Measurements from ENCODE around the gene TMC1.

The TMC1 gene

GRCh38 chr9:72579880-72580550 lies 58.6 kb downstream of the TMC1 start:
- H3F3A ChIP-seq (ENCODE audit: insufficient read depth, low read length): no peaks in the 10 kb centered on the region
- no peaks in the 10 kb centered on the region for H3K27me3 ChIP-seq (ENCODE audit: insufficient read depth, low read length)
- H3K9ac ChIP-seq (ENCODE audit: low read length): no peak overlapping the region
- H3K4me2 ChIP-seq (ENCODE audit: low read length): no peak overlapping the region
- H3K9me3 ChIP-seq (ENCODE audit: low read length): no peaks in the 10 kb centered on the region
- no peaks in the 10 kb centered on the region for H3K9me2 ChIP-seq (ENCODE audit: low read depth, low read length)
- H2AFZ ChIP-seq (ENCODE audit: low read length): no peak overlapping the region
- TF ChIP-seq CTCF (IDR thresholded peaks at IDR 0.05; ENCODE audit: low read length) (no peak), EZH2 (IDR thresholded peaks at IDR 0.05; ENCODE audit: borderline replicate concordance, low read length) (no peak)
- no peaks in the 10 kb centered on the region for H3K79me2 ChIP-seq (ENCODE audit: insufficient read depth, low read length)
- no peak overlapping the region for H3K27ac ChIP-seq (ENCODE audit: low read depth, low read length, poor library complexity, severe bottlenecking)
- H3K4me1 ChIP-seq (ENCODE audit: insufficient read depth, low read length, severe bottlenecking): no peaks in the 10 kb centered on the region
- no peaks in the 10 kb centered on the region for H3K36me3 ChIP-seq (ENCODE audit: insufficient read depth, low read length)
- no peak overlapping the region for H3K4me3 ChIP-seq (ENCODE audit: low read depth, low read length, poor library complexity, severe bottlenecking)
- H4K20me1 ChIP-seq (ENCODE audit: insufficient read depth, low read length): no peaks in the 10 kb centered on the region

GRCh38 chr9:72581694-72582093 lies 60.3 kb downstream of the TMC1 start:
- Histone ChIP-seq H4K20me1 (ENCODE audit: insufficient read depth, low read length) (no peaks in the 10 kb centered on the region), H3K9me2 (ENCODE audit: low read depth, low read length) (no peaks in the 10 kb centered on the region), H3K36me3 (ENCODE audit: insufficient read depth, low read length) (no peaks in the 10 kb centered on the region), H3K4me2 (ENCODE audit: low read length) (no peak overlapping the region), H3K9me3 (ENCODE audit: low read length) (no peaks in the 10 kb centered on the region), H3K27ac (ENCODE audit: low read depth, low read length, poor library complexity, severe bottlenecking) (no peak overlapping the region), H3K4me3 (ENCODE audit: low read depth, low read length, poor library complexity, severe bottlenecking) (no peak overlapping the region), H3K4me1 (ENCODE audit: insufficient read depth, low read length, severe bottlenecking) (no peaks in the 10 kb centered on the region), H3K27me3 (ENCODE audit: insufficient read depth, low read length) (no peaks in the 10 kb centered on the region), H3K79me2 (ENCODE audit: insufficient read depth, low read length) (no peaks in the 10 kb centered on the region), H3K9ac (ENCODE audit: low read length) (no peak overlapping the region), H2AFZ (ENCODE audit: low read length) (no peak overlapping the region), H3F3A (ENCODE audit: insufficient read depth, low read length) (no peaks in the 10 kb centered on the region)
- TF ChIP-seq CTCF (IDR thresholded peaks at IDR 0.05; ENCODE audit: low read length): no peak
- TF ChIP-seq EZH2 (IDR thresholded peaks at IDR 0.05; ENCODE audit: borderline replicate concordance, low read length): no peak

- Histone ChIP-seq H4K20me1 (ENCODE audit: insufficient read depth, low read length) (no peaks in the 10 kb centered on the region), H3K9ac (ENCODE audit: low read length) (no peak overlapping the region), H3K4me3 (ENCODE audit: low read depth, low read length, poor library complexity, severe bottlenecking) (no peak overlapping the region), H2AFZ (ENCODE audit: low read length) (no peak overlapping the region), H3K27ac (ENCODE audit: low read depth, low read length, poor library complexity, severe bottlenecking) (no peak overlapping the region), H3K36me3 (ENCODE audit: insufficient read depth, low read length) (no peaks in the 10 kb centered on the region), H3K79me2 (ENCODE audit: insufficient read depth, low read length) (no peaks in the 10 kb centered on the region), H3K4me1 (ENCODE audit: insufficient read depth, low read length, severe bottlenecking) (no peaks in the 10 kb centered on the region), H3F3A (ENCODE audit: insufficient read depth, low read length) (no peaks in the 10 kb centered on the region), H3K4me2 (ENCODE audit: low read length) (no peak overlapping the region), H3K9me2 (ENCODE audit: low read depth, low read length) (no peaks in the 10 kb centered on the region), H3K27me3 (ENCODE audit: insufficient read depth, low read length) (no peaks in the 10 kb centered on the region), H3K9me3 (ENCODE audit: low read length) (no peaks in the 10 kb centered on the region)
- TF ChIP-seq EZH2 (IDR thresholded peaks at IDR 0.05; ENCODE audit: borderline replicate concordance, low read length) (no peak), CTCF (IDR thresholded peaks at IDR 0.05; ENCODE audit: low read length) (no peak)
These were observed 62.0 kb downstream of the TMC1 start for GRCh38 chr9:72583370-72583769.

All from OCI-LY1 (cell line).